GM10266 (cell line): ENCODE data around the gene SOX9.
"Not testable (repeated sequence)": the region's sequence is repeated elsewhere in the genome, so short reads cannot be mapped to it uniquely, and the experiment has no call there.

Source experiments
- DNase-seq: peaks from one replicate; pipeline ENCODE4 v3.0.0; 2012; ENCODE audit errors: extremely low spot score
- TF ChIP-seq, protein P1 (sequence below): IDR thresholded peaks from 2 replicates; pipeline ENCODE4 v1.5.1; 2012; ENCODE audit warnings: mild to moderate bottlenecking, low read depth; ENCODE audit not compliant: control insufficient read depth, insufficient read depth; ENCODE audit errors: missing control alignments

SOX9 gene

DNA sequence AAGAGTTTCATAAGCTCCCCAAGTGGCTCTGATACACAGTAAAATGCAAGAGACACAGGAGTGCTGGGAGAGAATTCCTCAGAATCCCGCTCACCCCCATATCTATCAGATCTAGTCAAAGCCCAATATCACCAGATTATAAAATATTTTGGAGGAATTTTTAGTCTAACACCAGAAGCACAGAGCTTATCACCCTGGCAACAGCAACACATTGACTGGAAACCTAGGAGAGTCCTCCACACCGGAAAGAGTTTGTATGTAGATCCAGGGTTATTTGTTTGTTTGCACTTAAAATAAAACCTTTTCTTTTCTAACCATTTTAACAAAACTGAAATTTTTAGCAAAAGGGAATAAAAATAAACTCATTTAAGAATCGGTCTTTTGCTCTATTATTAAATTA is 7.2 kb downstream of the SOX9 start:
- no peak for DNase-seq
- TF ChIP-seq, protein P1, sequence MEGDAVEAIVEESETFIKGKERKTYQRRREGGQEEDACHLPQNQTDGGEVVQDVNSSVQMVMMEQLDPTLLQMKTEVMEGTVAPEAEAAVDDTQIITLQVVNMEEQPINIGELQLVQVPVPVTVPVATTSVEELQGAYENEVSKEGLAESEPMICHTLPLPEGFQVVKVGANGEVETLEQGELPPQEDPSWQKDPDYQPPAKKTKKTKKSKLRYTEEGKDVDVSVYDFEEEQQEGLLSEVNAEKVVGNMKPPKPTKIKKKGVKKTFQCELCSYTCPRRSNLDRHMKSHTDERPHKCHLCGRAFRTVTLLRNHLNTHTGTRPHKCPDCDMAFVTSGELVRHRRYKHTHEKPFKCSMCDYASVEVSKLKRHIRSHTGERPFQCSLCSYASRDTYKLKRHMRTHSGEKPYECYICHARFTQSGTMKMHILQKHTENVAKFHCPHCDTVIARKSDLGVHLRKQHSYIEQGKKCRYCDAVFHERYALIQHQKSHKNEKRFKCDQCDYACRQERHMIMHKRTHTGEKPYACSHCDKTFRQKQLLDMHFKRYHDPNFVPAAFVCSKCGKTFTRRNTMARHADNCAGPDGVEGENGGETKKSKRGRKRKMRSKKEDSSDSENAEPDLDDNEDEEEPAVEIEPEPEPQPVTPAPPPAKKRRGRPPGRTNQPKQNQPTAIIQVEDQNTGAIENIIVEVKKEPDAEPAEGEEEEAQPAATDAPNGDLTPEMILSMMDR = no peak

DNA sequence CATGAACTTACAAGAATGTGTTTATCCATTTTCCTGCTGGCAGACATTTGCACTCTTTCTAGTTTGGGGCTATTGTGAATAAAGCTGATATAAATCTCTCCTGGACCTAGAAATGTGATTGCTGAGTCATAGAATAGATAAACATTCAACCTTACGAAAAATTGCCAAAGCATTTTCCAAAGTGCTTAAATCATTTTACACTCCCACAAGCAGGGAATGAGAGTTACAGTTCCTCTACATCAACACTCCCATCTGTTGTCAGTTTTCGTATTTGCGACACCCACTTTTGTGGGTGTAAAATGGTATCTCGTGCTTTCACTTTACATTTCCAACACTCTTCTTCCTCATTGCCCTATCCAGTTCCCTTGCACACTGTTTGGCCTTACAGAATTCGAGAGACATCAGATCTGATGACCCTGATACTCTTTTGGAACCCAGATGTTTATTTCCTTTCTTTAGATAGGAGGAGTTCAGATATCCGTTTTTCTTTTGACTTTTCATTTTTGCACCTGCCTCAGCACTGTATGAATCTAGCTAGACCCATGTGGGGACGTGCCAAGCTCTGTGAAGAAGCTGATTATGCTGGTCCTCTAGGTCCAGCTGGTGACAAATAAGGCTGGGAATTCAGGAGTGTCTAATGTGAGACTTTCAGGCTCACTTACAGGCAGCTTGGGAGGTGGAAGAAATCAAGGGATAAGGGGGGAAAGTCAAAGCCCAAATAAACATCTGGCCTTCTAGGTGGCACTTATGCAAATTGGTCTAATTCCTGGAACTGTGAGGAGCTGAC is 14.0 kb downstream of the SOX9 start:
- TF ChIP-seq, protein P1 = no peak
- no peak for DNase-seq

GRCh38 chr17:72135546-72136325 is 14.9 kb downstream of the SOX9 start:
- DNase-seq = no peak
- TF ChIP-seq, protein P1 = no peak

GRCh38 chr17:72136692-72137091 is 15.9 kb downstream of the SOX9 start:
- DNase-seq = no peak
- TF ChIP-seq, protein P1 = no peak

DNA sequence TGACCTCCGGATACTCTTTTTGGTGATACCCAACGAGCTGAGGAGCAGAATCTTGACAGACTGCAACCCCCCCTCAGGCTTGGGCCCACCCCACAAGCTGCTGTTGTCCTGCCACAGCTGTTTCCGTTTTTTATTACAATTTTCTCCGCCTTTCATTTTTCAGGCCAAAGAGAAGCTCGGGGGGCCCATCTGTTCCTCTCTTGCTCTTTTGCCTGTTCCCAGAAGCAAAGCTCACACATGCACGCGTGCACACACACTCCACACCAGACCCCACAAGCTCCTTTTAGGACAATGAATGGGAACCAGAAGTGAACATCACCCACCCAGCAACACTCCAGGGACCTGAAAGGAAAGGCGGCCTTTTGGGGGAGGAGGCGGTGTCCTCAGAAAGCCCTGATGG is 16.3 kb downstream of the SOX9 start:
- TF ChIP-seq, protein P1 = no peak
- no peak for DNase-seq

DNA sequence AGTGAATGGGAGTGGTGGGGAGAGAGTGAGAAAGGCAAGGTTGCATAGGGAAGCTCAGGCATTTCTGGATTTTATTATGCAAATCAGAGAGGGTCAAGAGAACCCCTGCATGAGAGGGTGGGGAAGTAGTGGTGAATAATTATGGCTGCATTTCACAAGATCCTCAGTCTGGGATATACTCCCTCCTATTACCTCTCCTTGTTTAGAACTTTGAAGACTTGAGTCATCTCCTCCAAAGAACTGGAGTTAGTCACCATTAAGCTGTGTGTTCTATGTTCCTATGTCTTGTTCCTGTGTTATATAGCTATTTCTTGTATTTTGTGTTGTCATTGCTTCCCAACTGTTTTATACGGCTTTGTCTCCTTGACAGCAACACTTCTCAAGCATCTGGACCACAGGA is 18.4 kb downstream of the SOX9 start:
- TF ChIP-seq, protein P1 = no peak
- DNase-seq = no peak

- TF ChIP-seq, protein P1 = no peak
- DNase-seq = no peak
Measured at GRCh38 chr17:72141336-72141735, 20.5 kb downstream of the SOX9 start.

DNA sequence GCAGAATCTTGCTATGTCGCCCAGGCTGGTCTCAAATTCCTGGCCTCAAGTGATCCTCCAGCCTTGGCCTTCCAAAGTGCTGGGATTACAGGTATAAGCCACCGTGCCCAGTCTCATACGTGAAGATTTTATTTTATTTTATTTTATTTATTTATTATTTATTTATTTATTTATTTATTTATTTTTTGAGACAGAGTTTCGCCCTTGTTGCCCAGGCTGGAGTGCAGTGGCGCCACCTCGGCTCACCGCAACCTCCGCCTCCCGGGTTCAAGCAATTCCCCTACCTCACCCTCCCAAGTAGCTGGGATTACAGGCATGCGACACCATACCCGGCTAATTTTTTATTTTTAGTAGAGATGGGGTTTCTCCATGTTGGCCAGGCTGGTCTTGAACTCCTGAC is 21.3 kb downstream of the SOX9 start:
- not testable (repeated sequence) for DNase-seq
